ENCODE data around the gene CCDC24. TPM values are rescaled to one million over a fixed set of nuclear protein-coding genes. Genes with fewer than 3 reads are reported as not detected.

The CCDC24 gene
- total RNA-seq, 3 donors from 2014 or later (not counting 1 experiment from before 2014, with no cell fraction given) = 3.8 to 5.2 (median 3.9) TPM

DNA sequence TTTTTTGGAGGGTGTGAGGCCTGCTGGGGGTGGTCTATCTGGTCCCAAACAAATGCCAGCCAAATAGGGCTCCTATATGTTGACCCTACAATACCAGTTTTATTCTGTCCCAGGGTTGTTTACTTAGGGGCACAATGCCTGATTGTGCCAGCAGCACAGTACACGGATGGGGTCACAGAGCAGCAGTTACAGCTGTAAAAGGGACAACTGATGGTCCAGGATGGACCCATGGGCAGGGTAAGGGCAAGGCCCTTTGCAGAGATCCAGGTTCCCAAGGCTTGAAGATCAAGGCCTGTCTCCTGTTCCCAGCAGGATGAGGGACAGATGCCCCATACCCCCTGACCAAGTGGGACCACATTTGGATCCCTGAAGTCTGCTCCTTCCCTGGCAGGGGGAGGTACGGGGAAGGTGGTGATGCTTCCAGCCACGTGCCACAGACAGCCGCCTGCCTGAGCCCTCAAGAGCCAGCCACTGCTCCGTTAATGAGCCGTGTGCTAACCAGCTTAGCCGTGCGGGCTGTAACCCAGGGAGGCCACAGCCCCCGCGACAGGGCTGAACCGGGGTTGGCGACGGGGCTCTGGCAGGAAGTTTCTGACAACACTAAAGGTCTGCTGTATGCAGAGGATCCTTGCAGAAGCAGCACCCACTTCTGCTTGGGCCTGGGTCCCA, 21.7 kb downstream of the CCDC24 start:
- Mint-ChIP-seq H3K36me3 (no peaks in the 10 kb centered on the region), H3K27ac (no peak overlapping the region), H3K27me3 (ENCODE audit: low read depth in 2 of 2) (peaks cover 0 to 7% of the 10 kb centered on the region in 2 donors), H3K4me3 (no peak overlapping the region), H3K9me3 (no peaks in the 10 kb centered on the region), H3K4me1 (no peaks in the 10 kb centered on the region)
- no peak for TF ChIP-seq CTCF (IDR thresholded peaks at IDR 0.05)
- no peak for DNase-seq
- Histone ChIP-seq H3K27ac (ENCODE audit: low read length) (no peak overlapping the region), H3K27me3 (ENCODE audit: control insufficient read depth, insufficient read depth, low read length) (no peaks in the 10 kb centered on the region), H3K36me3 (ENCODE audit: control insufficient read depth, insufficient read depth, low read length) (no peaks in the 10 kb centered on the region), H3K4me3 (ENCODE audit: low read length) (no peak overlapping the region), H3K4me1 (ENCODE audit: control insufficient read depth, insufficient read depth, low read length) (no peaks in the 10 kb centered on the region), H3K9me3 (ENCODE audit: control insufficient read depth, insufficient read depth, low read length) (no peaks in the 10 kb centered on the region)
- WGBS (ENCODE audit: insufficient coverage) = 24% methylated on average over 13 of the region's 13 CpGs
- no peak for ATAC-seq
- intact Hi-C loops (cut with micrococcal nuclease) = no loop called here

DNA sequence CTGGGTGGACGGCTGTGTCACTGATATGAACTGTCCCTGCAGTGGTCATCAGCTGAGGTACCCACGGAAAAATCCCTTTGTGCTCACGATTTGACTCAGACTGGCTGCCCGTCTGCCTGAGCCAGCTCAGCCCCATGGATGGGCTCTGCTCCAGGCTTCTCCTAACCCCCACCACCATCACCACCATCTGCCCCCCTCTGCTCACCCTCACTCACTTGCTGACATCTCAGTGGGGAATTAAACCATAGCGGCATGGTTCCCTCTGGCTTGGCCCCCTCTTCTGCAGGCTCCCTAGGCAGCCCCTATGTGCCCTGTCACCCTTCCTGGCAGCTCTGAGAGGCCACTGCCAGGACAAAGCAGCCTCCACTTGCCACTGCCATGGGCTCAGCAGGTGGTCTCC, 22.6 kb downstream of the CCDC24 start:
- H3K9me3 Mint-ChIP-seq = no peaks in the 10 kb centered on the region
- no peak overlapping the region for H3K27ac ChIP-seq (ENCODE audit: low read length)
- no peaks in the 10 kb centered on the region for H3K4me1 Mint-ChIP-seq
- no peaks in the 10 kb centered on the region for H3K27me3 ChIP-seq (ENCODE audit: control insufficient read depth, insufficient read depth, low read length)
- DNase-seq = no peak
- no peak overlapping the region for H3K27ac Mint-ChIP-seq
- H3K4me1 ChIP-seq (ENCODE audit: control insufficient read depth, insufficient read depth, low read length) = no peaks in the 10 kb centered on the region
- intact Hi-C loops (cut with micrococcal nuclease) = no loop called here
- H3K36me3 Mint-ChIP-seq = no peaks in the 10 kb centered on the region
- H3K4me3 ChIP-seq (ENCODE audit: low read length) = no peak overlapping the region
- no peak for ATAC-seq
- H3K27me3 Mint-ChIP-seq (ENCODE audit: low read depth in 2 of 2) = peaks cover 0 to 7% of the 10 kb centered on the region in 2 donors
- TF ChIP-seq CTCF (IDR thresholded peaks at IDR 0.05) = no peak
- no peaks in the 10 kb centered on the region for H3K36me3 ChIP-seq (ENCODE audit: control insufficient read depth, insufficient read depth, low read length)
- H3K4me3 Mint-ChIP-seq = no peak overlapping the region
- no peaks in the 10 kb centered on the region for H3K9me3 ChIP-seq (ENCODE audit: control insufficient read depth, insufficient read depth, low read length)
- WGBS (ENCODE audit: insufficient coverage) = 76% methylated on average over 5 of the region's 5 CpGs

DNA sequence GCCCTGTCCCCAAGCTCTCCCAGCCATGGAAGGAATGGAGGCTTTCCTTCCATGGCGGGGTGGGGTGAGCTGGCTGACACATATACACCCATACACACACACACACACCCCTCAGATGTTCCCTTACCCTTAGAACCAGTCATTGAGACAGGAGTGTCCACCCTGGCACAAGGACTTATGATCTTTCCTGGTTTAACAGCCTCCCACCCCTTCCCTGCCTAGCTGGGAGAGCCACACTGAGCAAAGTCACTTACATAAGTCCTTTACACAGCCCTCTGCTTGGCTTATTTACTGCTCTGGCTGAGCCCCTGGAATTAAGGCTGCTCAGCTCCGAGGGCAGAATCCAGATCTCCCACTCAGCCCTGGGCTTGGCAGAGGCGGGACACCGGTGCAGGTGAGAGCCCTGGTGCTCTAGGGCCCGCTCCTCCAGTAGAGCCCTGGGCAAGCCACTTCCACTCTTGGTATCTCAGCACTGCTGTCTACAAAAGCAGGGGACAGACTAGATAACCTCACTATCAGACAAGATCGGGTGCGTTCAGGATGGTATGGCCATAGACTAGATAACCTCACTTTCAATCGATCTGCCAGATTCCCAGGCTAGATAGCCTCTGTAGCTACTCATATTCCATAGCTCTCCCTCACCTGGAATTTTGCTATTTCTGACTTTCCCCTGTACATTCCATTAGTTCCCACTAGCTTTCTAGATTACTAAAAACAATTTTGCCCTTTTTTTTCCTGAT, 23.1 kb downstream of the CCDC24 start:
- no peaks in the 10 kb centered on the region for H3K36me3 Mint-ChIP-seq
- Histone ChIP-seq H3K9me3 (ENCODE audit: control insufficient read depth, insufficient read depth, low read length) (no peaks in the 10 kb centered on the region), H3K27me3 (ENCODE audit: control insufficient read depth, insufficient read depth, low read length) (no peaks in the 10 kb centered on the region), H3K36me3 (ENCODE audit: control insufficient read depth, insufficient read depth, low read length) (no peaks in the 10 kb centered on the region), H3K4me3 (ENCODE audit: low read length) (no peak overlapping the region), H3K4me1 (ENCODE audit: control insufficient read depth, insufficient read depth, low read length) (no peaks in the 10 kb centered on the region), H3K27ac (ENCODE audit: low read length) (no peak overlapping the region)
- DNase-seq (no peak), ATAC-seq (no peak)
- 89% methylated on average over 8 of the region's 8 CpGs for WGBS (ENCODE audit: insufficient coverage)
- TF ChIP-seq CTCF (IDR thresholded peaks at IDR 0.05) = no peak
- H3K27ac Mint-ChIP-seq = no peak overlapping the region
- no peaks in the 10 kb centered on the region for H3K9me3 Mint-ChIP-seq
- H3K4me3 Mint-ChIP-seq = no peak overlapping the region
- intact Hi-C loops (cut with micrococcal nuclease) = no loop called here
- H3K4me1 Mint-ChIP-seq = no peaks in the 10 kb centered on the region
- H3K27me3 Mint-ChIP-seq (ENCODE audit: low read depth in 2 of 2) = peaks cover 0 to 7% of the 10 kb centered on the region in 2 donors
